WTC11 (cell line): ENCODE measurements around the gene NKAIN2.

Experiments used
- ELF4 ChIP-seq: sonication (generic); formaldehyde crosslinking; IDR thresholded peaks from 2 replicates; pipeline ENCODE4 v1.8.1; 2022; ENCODE audit warnings: low read depth, mild to moderate bottlenecking, moderate library complexity, missing genetic modification reagents
- FOXP1 ChIP-seq: sonication (generic); formaldehyde crosslinking; IDR thresholded peaks from 2 replicates; pipeline ENCODE4 v1.8.0; 2022; ENCODE audit warnings: missing genetic modification reagents, mild to moderate bottlenecking, moderate library complexity, borderline replicate concordance
- JUN ChIP-seq: sonication (generic); formaldehyde crosslinking; IDR thresholded peaks from 2 replicates; pipeline ENCODE4 v1.8.0; 2023; ENCODE audit warnings: mild to moderate bottlenecking, missing genetic modification reagents
- KAT7 ChIP-seq: sonication (generic); formaldehyde crosslinking; IDR thresholded peaks from 2 replicates; pipeline ENCODE4 v1.8.1; 2023; ENCODE audit warnings: missing genetic modification reagents, mild to moderate bottlenecking, borderline replicate concordance
- SP1 ChIP-seq: sonication (generic); formaldehyde crosslinking; conservative IDR thresholded peaks from 2 replicates; pipeline ENCODE4 v1.8.1; 2022; ENCODE audit warnings: missing genetic modification reagents
- STAT6 ChIP-seq: sonication (generic); formaldehyde crosslinking; conservative IDR thresholded peaks from 2 replicates; pipeline ENCODE4 v1.8.1; 2023; ENCODE audit warnings: mild to moderate bottlenecking, low read depth, missing genetic modification reagents, moderate library complexity
- TCF7 ChIP-seq: sonication (generic); formaldehyde crosslinking; IDR thresholded peaks from 2 replicates; pipeline ENCODE4 v1.8.0; 2022; ENCODE audit warnings: mild to moderate bottlenecking, low read depth, missing genetic modification reagents, moderate library complexity
- ZBTB21 ChIP-seq: sonication (generic); formaldehyde crosslinking; IDR thresholded peaks from 2 replicates; pipeline ENCODE4 v1.8.1; 2023; ENCODE audit warnings: mild to moderate bottlenecking, missing genetic modification reagents, borderline replicate concordance
- ZNF121 ChIP-seq: sonication (generic); formaldehyde crosslinking; IDR thresholded peaks from 2 replicates; pipeline ENCODE4 v1.8.0; 2023; ENCODE audit warnings: missing genetic modification reagents
- TF ChIP-seq, protein P1 (sequence below): fragments of 200-600 bp; IDR thresholded peaks from 2 replicates; pipeline ENCODE4 v1.8.0; 2022; ENCODE audit warnings: antibody characterized with exemption

- TF ChIP-seq ZBTB21 = no peak
- TF ChIP-seq FOXP1 (CRISPR knock-in tag) = no peak
- TF ChIP-seq, protein P1, sequence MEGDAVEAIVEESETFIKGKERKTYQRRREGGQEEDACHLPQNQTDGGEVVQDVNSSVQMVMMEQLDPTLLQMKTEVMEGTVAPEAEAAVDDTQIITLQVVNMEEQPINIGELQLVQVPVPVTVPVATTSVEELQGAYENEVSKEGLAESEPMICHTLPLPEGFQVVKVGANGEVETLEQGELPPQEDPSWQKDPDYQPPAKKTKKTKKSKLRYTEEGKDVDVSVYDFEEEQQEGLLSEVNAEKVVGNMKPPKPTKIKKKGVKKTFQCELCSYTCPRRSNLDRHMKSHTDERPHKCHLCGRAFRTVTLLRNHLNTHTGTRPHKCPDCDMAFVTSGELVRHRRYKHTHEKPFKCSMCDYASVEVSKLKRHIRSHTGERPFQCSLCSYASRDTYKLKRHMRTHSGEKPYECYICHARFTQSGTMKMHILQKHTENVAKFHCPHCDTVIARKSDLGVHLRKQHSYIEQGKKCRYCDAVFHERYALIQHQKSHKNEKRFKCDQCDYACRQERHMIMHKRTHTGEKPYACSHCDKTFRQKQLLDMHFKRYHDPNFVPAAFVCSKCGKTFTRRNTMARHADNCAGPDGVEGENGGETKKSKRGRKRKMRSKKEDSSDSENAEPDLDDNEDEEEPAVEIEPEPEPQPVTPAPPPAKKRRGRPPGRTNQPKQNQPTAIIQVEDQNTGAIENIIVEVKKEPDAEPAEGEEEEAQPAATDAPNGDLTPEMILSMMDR = no peak
- TF ChIP-seq STAT6 = no peak
- TF ChIP-seq JUN (CRISPR knock-in tag) = no peak
- TF ChIP-seq ELF4 (CRISPR knock-in tag) = no peak
- TF ChIP-seq ZNF121 (CRISPR knock-in tag) = no peak
- TF ChIP-seq KAT7 (CRISPR knock-in tag) = no peak
- no peak for TF ChIP-seq SP1 (CRISPR knock-in tag)
- TF ChIP-seq TCF7 (CRISPR knock-in tag) = no peak
These were observed 354.4 kb downstream of the NKAIN2 start for GRCh38 chr6:124158024-124158423.
